SU-DHL-6 (cell line): ENCODE data around the gene YPEL4.

Experiments
- CTCF ChIP-seq: fragments of 200-600 bp; sonication (generic); IDR thresholded peaks from one replicate; pipeline ENCODE4 v1.5.1; 2017; ENCODE audit warnings: antibody characterized with exemption, mild to moderate bottlenecking, low read length, moderate library complexity; ENCODE audit not compliant: insufficient read depth, poor library complexity, severe bottlenecking
- EZH2phosphoT487 ChIP-seq: fragments of 200-600 bp; sonication (generic), shearing (Covaris generic); conservative IDR thresholded peaks from 2 replicates; pipeline ENCODE4 v1.6.1; 2018; ENCODE audit warnings: mild to moderate bottlenecking, antibody characterized with exemption, low read length, moderate library complexity, mixed read lengths

- TF ChIP-seq CTCF: no peak
- no peak for TF ChIP-seq EZH2phosphoT487
Measured at GRCh38 chr11:57646194-57646798, 3.4 kb downstream of the YPEL4 start.
